Bronchial epithelial cell (primary cell): ENCODE data around the gene SLFN11. TPM values are rescaled to one million over a fixed set of nuclear protein-coding genes. Genes with fewer than 3 reads are reported as not detected.
A peak's percentile ranks its signal among the peaks of the same experiment; 100 is the strongest.
"Not testable (repeated sequence)": the region's sequence is repeated elsewhere in the genome, so short reads cannot be mapped to it uniquely, and the experiment has no call there.

Experiments used
- DNase-seq: peaks from one replicate; pipeline ENCODE4 v3.0.0-alpha.2; 2010; ENCODE audit warnings: low read depth
- FAIRE-seq: peaks from 2 replicates; lab custom pipeline; 2011; peaks lifted over from hg19 to GRCh38; lab: Jason Lieb, UNC
- H3K27me3 ChIP-seq: 2 replicates; pipeline ENCODE4 v1.5.1; 2011; ENCODE audit warnings: low read length; ENCODE audit not compliant: control insufficient read depth, insufficient read depth
- H3K36me3 ChIP-seq: 2 replicates; pipeline ENCODE4 v1.5.1; 2011; ENCODE audit warnings: low read length; ENCODE audit not compliant: control insufficient read depth, insufficient read depth
- H3K4me3 ChIP-seq: 2 replicates; pipeline ENCODE4 v1.5.1; 2011; ENCODE audit warnings: mild to moderate bottlenecking, low read depth, low read length, control low read depth
- CTCF ChIP-seq: IDR thresholded peaks from 2 replicates; pipeline ENCODE4 v1.5.1; 2011; ENCODE audit warnings: mild to moderate bottlenecking, moderate library complexity, low read length, control low read depth, inconsistent platforms; ENCODE audit not compliant: insufficient read depth, severe bottlenecking
- total RNA-seq: library from RNA; depleted of rRNA; stranded (reverse); fragments of >200 nt; gene quantifications from 2 replicates; pipeline ENCODE4 v1.2.1, GENCODE V29; 2014

SLFN11 gene
- total RNA-seq, 1 donor from 2014 or later: 6.1 TPM

DNA sequence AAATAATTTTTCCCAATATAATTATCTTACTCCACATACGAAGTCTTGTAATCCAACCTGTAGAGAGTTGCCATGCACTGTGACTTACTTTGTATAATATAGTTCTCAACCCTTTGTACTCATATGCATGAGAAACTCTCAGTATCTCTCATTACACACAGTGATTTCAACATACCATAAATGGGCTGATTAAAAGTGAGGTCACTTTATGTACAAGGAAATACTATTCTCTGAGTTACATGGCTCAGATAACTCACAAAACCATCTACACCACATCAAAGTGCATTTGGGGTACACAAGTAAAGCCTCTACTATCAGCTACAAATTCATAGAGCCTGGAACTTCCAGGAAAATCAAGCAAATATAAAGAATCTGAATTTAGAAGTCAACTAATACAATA is 30.9 kb upstream of the SLFN11 start:
- no peak for TF ChIP-seq CTCF
- DNase-seq (peak; percentile 62), FAIRE-seq (no peak)
- Histone ChIP-seq H3K36me3 (no peaks in the 10 kb centered on the region), H3K4me3 (no peak overlapping the region), H3K27me3 (no peaks in the 10 kb centered on the region)

DNA sequence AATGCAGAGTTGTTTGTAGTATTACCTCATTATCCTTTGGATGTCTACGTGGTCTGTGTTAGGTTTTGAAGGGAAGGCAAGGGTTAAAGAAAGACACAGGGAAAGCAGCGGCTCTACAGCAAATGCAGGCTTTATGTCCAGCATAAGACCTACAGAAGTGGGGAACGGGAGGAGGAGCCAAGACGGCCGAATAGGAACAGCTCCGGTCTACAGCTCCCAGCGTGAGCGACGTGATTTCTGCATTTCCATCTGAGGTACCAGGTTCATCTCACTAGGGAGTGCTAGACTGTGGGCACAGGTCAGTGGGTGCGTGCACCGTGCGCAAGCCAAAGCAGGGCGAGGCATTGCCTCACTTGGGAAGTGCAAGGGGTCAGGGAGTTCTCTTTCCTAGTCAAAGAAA is 20.4 kb upstream of the SLFN11 start:
- not testable (repeated sequence) for FAIRE-seq, H3K36me3 ChIP-seq, DNase-seq, H3K4me3 ChIP-seq, H3K27me3 ChIP-seq

- TF ChIP-seq CTCF: no peak
- no peak overlapping the region for H3K4me3 ChIP-seq
- DNase-seq (peak; percentile 4), FAIRE-seq (no peak)
- no peaks in the 10 kb centered on the region for H3K36me3 ChIP-seq
- peaks cover 6% of the 10 kb centered on the region for H3K27me3 ChIP-seq
These were observed 17.2 kb upstream of the SLFN11 start for GRCh38 chr17:35390663-35391062.

GRCh38 chr17:35390156-35390555 is 16.7 kb upstream of the SLFN11 start:
- Histone ChIP-seq H3K36me3 (no peaks in the 10 kb centered on the region), H3K4me3 (no peak overlapping the region), H3K27me3 (peaks cover 6% of the 10 kb centered on the region)
- DNase-seq (no peak), FAIRE-seq (no peak)
- TF ChIP-seq CTCF: no peak

DNA sequence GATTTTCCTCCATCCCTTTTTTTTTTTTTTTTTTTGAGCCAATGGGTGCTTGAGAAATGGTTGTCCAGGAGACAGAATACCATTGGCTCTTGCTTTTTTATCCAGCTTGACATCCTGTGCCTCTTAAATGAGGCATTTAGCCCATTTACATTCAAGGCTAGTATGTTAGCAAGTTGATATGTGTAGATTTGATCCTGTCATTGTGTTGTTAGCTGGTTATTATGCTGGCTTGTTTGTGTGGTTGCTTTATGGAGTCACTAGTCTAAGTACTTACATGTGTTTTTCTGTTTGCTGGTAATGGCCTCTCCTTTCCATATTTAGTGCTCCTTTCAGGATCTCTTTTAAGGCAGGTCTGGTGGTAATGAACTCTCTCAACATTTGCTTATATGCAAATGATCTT is 14.1 kb upstream of the SLFN11 start:
- no peak for DNase-seq
- Histone ChIP-seq H3K4me3 (no peak overlapping the region), H3K36me3 (no peaks in the 10 kb centered on the region), H3K27me3 (peaks cover 6% of the 10 kb centered on the region)
- TF ChIP-seq CTCF: no peak
- FAIRE-seq: no peak

GRCh38 chr17:35377706-35378105 is 4.3 kb upstream of the SLFN11 start:
- TF ChIP-seq CTCF: no peak
- H3K36me3 ChIP-seq: no peaks in the 10 kb centered on the region
- FAIRE-seq (no peak), DNase-seq (no peak)
- H3K27me3 ChIP-seq: peaks cover 9% of the 10 kb centered on the region
- no peak overlapping the region for H3K4me3 ChIP-seq
